Neural progenitor cell (in vitro differentiated cells): ENCODE measurements around the gene CPNE1. TPM values are rescaled to one million over a fixed set of nuclear protein-coding genes. Genes with fewer than 3 reads are reported as not detected.

Source experiments
- DNase-seq: peaks from one replicate; pipeline ENCODE4 v3.0.0-alpha.2; 2016; ENCODE audit warnings: low spot score
- H2AFZ ChIP-seq: fragments of 200-600 bp; sonication (generic); replicated peaks from 2 replicates; pipeline ENCODE4 v1.6.1; 2016; ENCODE audit warnings: antibody characterized with exemption
- H3F3A ChIP-seq: fragments of 200-600 bp; sonication (generic); 2 replicates; pipeline ENCODE4 v1.6.1; 2016; ENCODE audit warnings: antibody characterized with exemption, low read depth
- H3K27ac ChIP-seq: fragments of 200-600 bp; sonication (generic); 2 replicates; pipeline ENCODE4 v1.5.1; 2016; ENCODE audit warnings: mild to moderate bottlenecking
- H3K27me3 ChIP-seq: fragments of 200-600 bp; sonication (generic); 2 replicates; pipeline ENCODE4 v1.6.1; 2016; ENCODE audit warnings: mild to moderate bottlenecking, moderate library complexity
- H3K36me3 ChIP-seq: fragments of 200-600 bp; sonication (generic); 2 replicates; pipeline ENCODE4 v1.5.1; 2016
- H3K4me1 ChIP-seq: fragments of 200-600 bp; sonication (generic); 2 replicates; pipeline ENCODE4 v1.6.1; 2016; ENCODE audit warnings: mixed run types
- H3K4me2 ChIP-seq: fragments of 200-600 bp; sonication (generic); 2 replicates; pipeline ENCODE4 v1.6.1; 2016
- H3K4me3 ChIP-seq: fragments of 200-600 bp; sonication (generic); 2 replicates; pipeline ENCODE4 v1.5.1; 2016
- H3K79me2 ChIP-seq: fragments of 200-600 bp; sonication (generic); 2 replicates; pipeline ENCODE4 v1.6.1; 2016; ENCODE audit warnings: low read depth
- H3K9ac ChIP-seq: fragments of 200-600 bp; sonication (generic); 2 replicates; pipeline ENCODE4 v1.6.1; 2016
- H3K9me3 ChIP-seq: fragments of 200-600 bp; sonication (generic); 2 replicates; pipeline ENCODE4 v1.5.1; 2016; ENCODE audit warnings: low read depth
- H4K20me1 ChIP-seq: fragments of 200-600 bp; sonication (generic); 2 replicates; pipeline ENCODE4 v1.6.1; 2016; ENCODE audit warnings: low read depth
- H3K27ac Mint-ChIP-seq: 3 replicates; pipeline ENCODE4 v1.8.0; 2021; ENCODE audit warnings: mixed read lengths
- H3K27me3 Mint-ChIP-seq: 2 replicates; pipeline ENCODE4 v1.8.0; 2022; ENCODE audit warnings: low read depth, mild to moderate bottlenecking, inconsistent platforms, moderate library complexity, mixed read lengths; ENCODE audit not compliant: insufficient read depth
- H3K36me3 Mint-ChIP-seq: 3 replicates; pipeline ENCODE4 v1.8.0; 2021; ENCODE audit warnings: mixed read lengths
- H3K4me1 Mint-ChIP-seq: 3 replicates; pipeline ENCODE4 v1.8.0; 2021; ENCODE audit warnings: mixed read lengths
- H3K4me3 Mint-ChIP-seq: 3 replicates; pipeline ENCODE4 v1.8.0; 2021; ENCODE audit warnings: mild to moderate bottlenecking, moderate library complexity, mixed read lengths
- H3K9me3 Mint-ChIP-seq: 3 replicates; pipeline ENCODE4 v1.8.0; 2020; ENCODE audit warnings: mixed read lengths
- CTCF ChIP-seq: fragments of 200-600 bp; sonication (generic); IDR thresholded peaks from 2 replicates; pipeline ENCODE4 v1.5.1; 2017; ENCODE audit warnings: antibody characterized with exemption, mild to moderate bottlenecking
- EZH2 ChIP-seq: fragments of 200-600 bp; sonication (generic); IDR thresholded peaks from 2 replicates; pipeline ENCODE4 v1.6.1; 2017; ENCODE audit warnings: antibody characterized with exemption, mild to moderate bottlenecking, moderate library complexity
- EZH2phosphoT487 ChIP-seq: fragments of 200-600 bp; sonication (generic); IDR thresholded peaks from 2 replicates; pipeline ENCODE4 v1.6.1; 2017; ENCODE audit warnings: antibody characterized with exemption
- total RNA-seq: library from RNA; depleted of rRNA; stranded (reverse); fragments of >200 nt; gene quantifications from 2 replicates; pipeline ENCODE4 v1.2.3, GENCODE V29; 2015; ENCODE audit warnings: low replicate concordance

The CPNE1 gene
- total RNA-seq, 1 donor from 2014 or later, result 140 TPM

- no peak for DNase-seq
- Mint-ChIP-seq H3K4me3 (no peak overlapping the region), H3K9me3 (no peaks in the 10 kb centered on the region), H3K27me3 (peaks cover 11% of the 10 kb centered on the region), H3K36me3 (no peaks in the 10 kb centered on the region), H3K4me1 (peaks cover 3% of the 10 kb centered on the region), H3K27ac (no peak overlapping the region)
- TF ChIP-seq CTCF (no peak), EZH2 (no peak), EZH2phosphoT487 (no peak)
- H3K36me3 ChIP-seq, result no peaks in the 10 kb centered on the region
- no peak overlapping the region for H3K4me2 ChIP-seq
- H3K9ac ChIP-seq, result no peak overlapping the region
- no peaks in the 10 kb centered on the region for H3K79me2 ChIP-seq
- no peak overlapping the region for H2AFZ ChIP-seq
- no peak overlapping the region for H3K27ac ChIP-seq
- H3K4me3 ChIP-seq, result no peak overlapping the region
- peaks cover 4% of the 10 kb centered on the region for H3K27me3 ChIP-seq
- H3K9me3 ChIP-seq, result no peaks in the 10 kb centered on the region
- H3K4me1 ChIP-seq, result no peaks in the 10 kb centered on the region
- peaks cover 11% of the 10 kb centered on the region for H3F3A ChIP-seq
- H4K20me1 ChIP-seq, result no peaks in the 10 kb centered on the region
Observed at GRCh38 chr20:35611482-35611881, 53.2 kb downstream of the CPNE1 start.

- peaks cover 3% of the 10 kb centered on the region for H3K4me1 Mint-ChIP-seq
- Histone ChIP-seq H2AFZ (no peak overlapping the region), H4K20me1 (no peaks in the 10 kb centered on the region), H3K27ac (no peak overlapping the region), H3K4me1 (no peaks in the 10 kb centered on the region), H3K9ac (no peak overlapping the region), H3K79me2 (no peaks in the 10 kb centered on the region), H3K4me2 (no peak overlapping the region), H3K36me3 (no peaks in the 10 kb centered on the region), H3F3A (peaks cover 6% of the 10 kb centered on the region), H3K27me3 (peaks cover 4% of the 10 kb centered on the region), H3K9me3 (no peaks in the 10 kb centered on the region), H3K4me3 (no peak overlapping the region)
- no peak overlapping the region for H3K4me3 Mint-ChIP-seq
- H3K9me3 Mint-ChIP-seq, result no peaks in the 10 kb centered on the region
- H3K27me3 Mint-ChIP-seq, result peaks cover 11% of the 10 kb centered on the region
- H3K36me3 Mint-ChIP-seq, result no peaks in the 10 kb centered on the region
- no peak overlapping the region for H3K27ac Mint-ChIP-seq
- DNase-seq, result no peak
- TF ChIP-seq CTCF (no peak), EZH2phosphoT487 (no peak), EZH2 (no peak)
Observed at GRCh38 chr20:35610833-35611427, 53.8 kb downstream of the CPNE1 start.

- Histone ChIP-seq H3K4me1 (no peaks in the 10 kb centered on the region), H3K9ac (no peak overlapping the region), H3F3A (no peaks in the 10 kb centered on the region), H3K9me3 (no peaks in the 10 kb centered on the region), H3K36me3 (no peaks in the 10 kb centered on the region), H3K79me2 (no peaks in the 10 kb centered on the region), H4K20me1 (peaks cover 4% of the 10 kb centered on the region), H2AFZ (no peak overlapping the region), H3K27me3 (peaks cover 18% of the 10 kb centered on the region), H3K27ac (no peak overlapping the region), H3K4me2 (no peak overlapping the region), H3K4me3 (no peak overlapping the region)
- peaks cover 9% of the 10 kb centered on the region for H3K27me3 Mint-ChIP-seq
- no peak overlapping the region for H3K27ac Mint-ChIP-seq
- H3K4me3 Mint-ChIP-seq, result no peak overlapping the region
- H3K4me1 Mint-ChIP-seq, result peaks cover 2% of the 10 kb centered on the region
- no peak for TF ChIP-seq EZH2phosphoT487
- TF ChIP-seq CTCF, result no peak
- TF ChIP-seq EZH2, result no peak
- peaks cover 3% of the 10 kb centered on the region for H3K9me3 Mint-ChIP-seq
- DNase-seq, result no peak
- peaks cover 2% of the 10 kb centered on the region for H3K36me3 Mint-ChIP-seq
Observed at GRCh38 chr20:35607003-35607735, 57.5 kb downstream of the CPNE1 start.
